Hypothalamus (tissue), 51 donors: Measurements from ENCODE around the gene WNT11.

ENCODE experiments used
- DNase-seq, 51 donors: peaks; one replicate each; lab custom pipeline; 2025; lab: John Stamatoyannopoulos, UW

WNT11 gene

DNA sequence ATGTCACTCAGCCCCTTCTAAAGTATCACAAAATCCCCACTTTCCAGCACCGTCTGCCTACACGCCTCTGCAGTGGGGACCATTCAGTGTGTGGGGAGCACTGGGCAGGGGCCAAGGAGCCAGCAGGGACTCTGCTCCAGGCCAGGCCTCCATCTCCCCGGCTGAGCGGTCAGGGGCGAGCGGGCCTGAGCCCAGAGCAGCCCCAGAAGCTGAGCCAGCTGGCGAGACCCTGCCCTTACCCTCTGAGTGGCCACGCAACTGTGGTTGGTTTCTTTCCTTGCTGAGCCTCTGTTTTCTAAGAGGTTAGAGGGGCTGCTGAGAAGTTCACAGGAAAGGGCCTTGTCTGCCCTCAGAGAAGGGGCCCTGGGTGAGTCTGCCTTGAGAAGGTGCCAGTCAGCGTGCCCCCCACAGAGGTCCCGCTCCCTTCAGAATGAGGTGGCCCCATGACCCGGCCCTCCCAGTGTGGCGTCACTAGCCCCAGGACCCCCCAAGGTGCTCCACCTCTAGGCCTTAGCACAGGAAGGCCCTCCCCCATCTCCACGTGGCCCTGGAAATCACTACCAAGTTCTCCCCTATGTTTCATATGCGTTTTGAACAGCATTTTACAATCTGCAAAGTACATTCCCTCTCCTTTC, 46.9 kb downstream of the WNT11 start:
- DNase-seq: no peak

- no peak for DNase-seq
These were observed 47.7 kb downstream of the WNT11 start for GRCh38 chr11:76158394-76159302.

DNA sequence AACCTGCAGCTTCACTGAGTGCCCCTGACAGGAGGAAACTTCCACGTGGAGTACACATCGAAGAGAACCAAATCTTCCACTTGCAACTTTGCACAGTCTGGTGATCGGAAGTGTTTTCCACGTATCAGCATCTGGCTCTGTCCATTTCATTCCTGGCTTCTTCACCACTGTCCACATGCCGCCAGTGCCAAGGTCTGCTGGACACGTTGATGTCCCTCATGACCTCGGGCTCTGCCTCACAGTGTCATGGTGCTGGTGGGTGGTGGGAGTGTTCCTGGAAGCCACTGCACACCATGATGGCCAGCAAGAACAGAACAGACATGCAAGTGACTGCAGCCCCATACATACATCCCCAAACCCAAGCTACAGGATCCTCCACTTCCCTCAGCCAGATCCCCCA, 48.4 kb downstream of the WNT11 start:
- DNase-seq: no peak

DNA sequence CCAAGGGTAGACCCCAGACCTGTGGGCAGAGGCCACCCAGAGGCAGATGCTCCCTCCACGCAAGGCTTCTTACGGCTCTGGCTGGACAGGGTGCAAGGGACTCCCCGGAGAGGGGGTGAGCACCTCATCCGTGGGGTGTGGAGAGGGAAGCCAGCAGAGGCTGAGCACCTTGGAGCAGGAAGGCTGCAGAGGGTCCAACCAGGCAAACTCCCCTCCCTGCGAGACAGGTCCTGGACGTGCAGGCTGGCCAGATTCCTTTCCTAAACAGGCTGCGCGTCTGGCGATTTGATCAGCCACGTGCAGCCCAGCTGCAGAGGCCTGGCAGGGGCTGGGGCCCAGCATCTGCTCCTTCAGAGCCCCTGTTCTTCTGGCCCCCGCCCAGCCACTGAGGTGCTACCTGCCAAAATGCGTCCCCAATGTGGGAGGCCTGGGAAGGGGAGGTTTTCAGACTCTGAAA, 49.3 kb downstream of the WNT11 start:
- no peak for DNase-seq

GRCh38 chr11:76155500-76156227, 50.6 kb downstream of the WNT11 start:
- no peak for DNase-seq

DNA sequence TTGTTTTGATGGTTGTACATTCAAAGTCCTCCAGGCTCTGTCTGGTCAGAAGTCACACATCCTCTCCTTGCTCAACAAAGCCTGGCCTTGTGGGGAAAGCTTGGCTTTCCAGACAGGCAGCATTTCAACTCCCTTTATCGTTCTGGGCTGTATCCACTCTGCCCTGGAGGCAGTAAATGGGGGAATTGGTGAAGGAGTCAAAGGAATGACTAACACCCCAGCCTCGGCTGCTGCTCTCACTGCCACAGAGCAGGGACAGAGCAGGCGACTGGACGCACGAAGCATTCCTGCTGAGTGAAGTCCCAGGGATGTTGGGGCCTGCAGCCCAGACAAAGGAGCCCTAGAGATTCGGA, 52.8 kb downstream of the WNT11 start:
- peak in 3 of 51 donors; percentile 3 to 9 (median 4) for DNase-seq

DNA sequence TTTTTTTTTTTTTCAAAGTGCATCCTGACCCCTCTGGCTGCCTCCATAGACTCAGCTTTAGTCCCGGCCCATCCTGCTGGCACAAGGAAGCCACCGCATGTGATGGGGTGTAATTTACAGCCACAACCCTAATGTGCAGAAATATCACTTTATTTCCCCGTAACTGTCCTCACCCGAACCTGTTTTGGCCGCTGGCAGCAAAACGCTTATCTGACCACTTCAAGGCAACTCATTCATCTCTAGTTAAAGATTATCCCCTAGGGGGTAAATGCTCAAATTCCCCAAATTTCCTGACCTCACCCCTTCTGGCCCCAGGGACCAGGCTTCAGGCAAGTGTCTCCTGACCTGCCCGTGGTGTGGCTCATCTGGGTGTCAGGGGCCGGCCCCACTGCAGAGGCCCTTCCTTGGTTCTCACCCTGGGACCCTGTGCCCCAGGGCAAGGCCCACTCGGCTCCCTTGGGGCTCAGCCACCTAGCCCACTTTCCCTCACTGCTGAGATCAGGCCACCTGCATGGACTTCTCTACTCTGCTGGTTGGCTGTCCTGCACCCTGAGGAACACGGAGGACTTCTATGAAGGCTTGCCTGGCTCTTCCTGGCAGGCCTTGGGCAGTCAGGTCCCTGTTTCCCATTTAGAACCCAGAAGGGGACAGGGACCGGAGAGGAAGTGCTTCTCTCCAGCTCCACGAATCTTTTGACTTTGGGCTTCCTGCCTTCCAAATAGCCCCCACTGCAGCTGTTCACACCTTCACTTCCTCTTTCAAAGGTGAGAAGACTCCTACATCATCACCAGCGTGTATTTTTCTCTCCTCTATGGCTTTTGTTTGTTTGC, 53.3 kb downstream of the WNT11 start:
- no peak for DNase-seq

- DNase-seq: peak in 50 of 51 donors; percentile 6 to 85 (median 61)
These were observed 54.1 kb downstream of the WNT11 start for GRCh38 chr11:76152086-76152681.

DNA sequence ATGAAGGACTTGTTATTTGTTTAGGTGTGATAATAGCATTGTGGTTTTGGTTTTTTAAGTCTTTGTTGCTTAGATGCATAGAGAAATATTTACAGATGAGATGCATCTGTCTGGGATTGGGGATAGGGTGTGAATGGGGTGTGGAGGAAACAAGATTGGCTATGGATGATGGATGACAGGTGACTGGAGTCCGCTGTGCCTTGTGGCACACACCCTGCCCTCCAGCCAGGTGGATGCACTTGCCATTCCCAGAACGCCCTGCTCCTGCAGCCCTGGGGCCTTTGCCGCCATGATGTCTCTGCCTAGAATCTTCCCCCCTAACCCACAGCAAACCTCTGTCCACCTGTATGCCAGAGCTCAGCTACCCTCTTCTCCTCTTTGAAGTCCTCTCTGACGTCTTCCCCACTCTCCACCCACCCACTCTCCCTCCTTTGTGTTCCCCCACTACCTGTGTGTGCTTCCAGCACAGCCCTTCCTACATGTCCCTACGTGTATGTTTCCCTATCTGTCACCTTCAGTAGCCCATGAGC, 54.7 kb downstream of the WNT11 start:
- no peak for DNase-seq

DNA sequence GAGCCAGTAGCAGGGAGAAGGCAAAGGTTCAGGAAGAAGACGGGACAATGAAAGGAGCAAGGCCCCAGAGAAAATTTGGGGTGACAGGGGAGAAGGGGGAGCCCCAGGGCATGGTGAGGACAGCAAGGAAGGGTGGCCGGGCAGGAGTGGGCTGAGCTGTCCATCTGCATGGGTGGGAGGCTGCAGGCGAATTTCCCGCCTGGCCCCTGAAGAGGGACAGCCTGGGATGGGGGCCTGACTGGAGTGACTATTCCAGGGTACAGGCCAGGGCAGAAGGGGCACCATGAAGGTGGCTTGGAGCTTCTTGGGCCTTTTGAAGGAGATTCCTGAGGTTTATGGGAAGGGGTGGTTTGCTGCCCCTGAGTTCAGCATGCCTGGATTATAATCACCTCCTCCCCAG, 56.2 kb downstream of the WNT11 start:
- no peak for DNase-seq

DNA sequence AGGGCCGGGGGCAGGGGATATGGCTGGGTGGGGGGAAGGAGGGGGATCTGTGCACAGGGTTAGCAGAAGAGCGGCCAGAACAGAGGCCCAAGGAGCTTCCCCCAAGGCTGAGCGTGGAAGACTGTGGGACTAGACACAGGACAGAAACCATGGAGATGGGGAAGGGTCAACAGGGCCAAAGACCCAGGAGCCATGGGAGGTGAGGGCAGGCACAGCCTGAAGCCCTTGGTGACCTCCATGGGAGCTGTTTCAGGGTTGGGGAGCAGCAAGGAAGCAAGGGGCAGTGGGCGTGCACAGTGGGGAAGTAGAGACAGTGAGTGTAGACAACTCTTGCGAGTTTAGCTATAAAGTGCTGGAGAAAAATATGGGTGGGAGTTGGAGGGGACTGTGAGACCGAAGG, 56.6 kb downstream of the WNT11 start:
- DNase-seq: no peak

DNA sequence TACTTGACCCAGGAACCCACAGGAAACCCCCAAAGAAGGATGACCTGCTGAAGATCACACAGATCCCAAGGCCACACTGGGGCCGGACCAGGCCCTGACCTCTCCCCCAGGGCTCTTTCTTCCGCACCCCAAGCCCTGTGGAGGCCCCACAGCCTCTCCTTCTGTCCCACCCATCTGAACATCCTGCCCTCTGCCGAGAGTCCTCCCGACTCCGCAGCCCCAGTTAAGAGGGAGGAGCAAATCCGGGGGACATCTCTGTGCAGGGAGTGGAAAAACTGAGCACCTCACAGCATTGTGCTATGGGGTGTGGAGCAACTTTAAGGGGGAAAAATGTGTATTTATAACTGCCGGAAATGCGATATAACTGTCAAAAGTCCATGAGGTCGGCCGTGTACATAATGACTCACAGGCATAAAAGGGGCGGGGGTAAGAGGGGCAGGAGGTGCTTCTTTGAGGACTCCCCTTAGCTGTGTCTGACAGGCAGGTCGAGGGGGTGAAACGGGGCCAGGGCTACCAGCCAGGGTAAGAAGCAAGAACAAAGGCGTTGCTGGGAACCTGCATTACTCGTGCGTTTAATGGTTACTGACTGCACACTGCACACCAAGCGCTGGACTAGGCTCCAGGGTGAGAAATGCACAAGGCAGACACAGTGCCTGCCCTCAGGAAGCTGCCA, 57.2 kb downstream of the WNT11 start:
- DNase-seq: no peak

- no peak for DNase-seq
These were observed 58.1 kb downstream of the WNT11 start for GRCh38 chr11:76148231-76148630.

DNA sequence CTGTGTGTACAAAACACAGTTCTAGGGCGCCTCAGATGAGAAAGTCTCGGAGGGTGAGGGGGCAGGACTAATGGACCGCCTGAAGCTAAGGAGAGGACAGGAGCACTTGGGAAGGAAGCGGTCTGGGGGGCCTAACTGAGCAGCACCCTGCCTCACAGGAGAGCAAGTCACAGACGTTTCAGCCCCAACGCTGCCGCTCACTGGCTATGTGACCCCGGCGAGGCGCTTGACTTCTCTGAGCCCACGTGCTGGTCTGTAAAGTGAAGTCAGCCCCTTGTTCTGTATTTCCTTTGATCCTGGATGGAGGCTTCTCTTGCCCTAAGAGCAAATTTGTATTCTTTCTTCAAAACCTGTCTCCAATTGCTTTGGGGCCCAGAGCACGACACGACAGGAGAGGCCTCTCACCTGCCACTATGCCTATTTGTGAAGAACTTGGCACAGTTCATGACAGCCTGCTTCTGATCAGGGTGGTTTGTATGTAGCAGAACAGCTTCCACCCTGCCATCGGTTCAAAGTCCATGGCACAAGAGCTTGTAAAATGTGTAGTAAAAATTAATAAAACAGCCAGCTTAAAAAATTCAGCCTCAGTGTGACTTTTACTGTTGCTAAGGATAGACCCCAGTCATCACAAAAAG, 59.1 kb downstream of the WNT11 start:
- DNase-seq: no peak

DNA sequence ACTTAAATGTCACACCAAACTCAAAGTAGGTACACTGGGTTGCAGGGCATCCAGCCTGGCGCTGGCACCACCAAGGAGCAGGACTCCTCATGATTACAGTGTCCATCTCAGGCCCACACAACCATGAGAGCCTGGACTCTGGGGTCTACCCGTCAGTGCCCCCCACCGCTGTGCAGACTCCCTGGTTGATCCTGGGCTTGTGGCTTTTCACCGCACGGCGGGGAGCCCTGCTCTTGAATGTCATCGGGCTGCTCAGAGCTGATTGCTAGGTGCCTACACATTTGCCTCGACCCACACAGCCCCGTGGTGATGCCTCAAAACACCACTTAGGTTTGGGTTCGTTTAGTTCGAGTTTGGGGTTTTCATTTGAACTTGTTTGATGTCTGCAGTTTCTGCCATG, 63.0 kb downstream of the WNT11 start:
- no peak for DNase-seq

- no peak for DNase-seq
These were observed 64.3 kb downstream of the WNT11 start for GRCh38 chr11:76141901-76142588.

GRCh38 chr11:76140912-76141574, 65.3 kb downstream of the WNT11 start:
- peak in 26 of 51 donors; percentile 7 to 59 (median 36) for DNase-seq

GRCh38 chr11:76139314-76139713, 67.0 kb downstream of the WNT11 start:
- no peak for DNase-seq
